ENCODE measurements around the gene SYNE2. TPM values are rescaled to one million over a fixed set of nuclear protein-coding genes. Genes with fewer than 3 reads are reported as not detected.
A peak's percentile ranks its signal among the peaks of the same experiment; 100 is the strongest.

Gene SYNE2
- total RNA-seq, 1 donor from 2014 or later, result 5.7 TPM

GRCh38 chr14:63972323-63972932, 119.6 kb downstream of the SYNE2 start:
- Histone ChIP-seq H3K4me3 (ENCODE audit: insufficient read depth, low read depth, low read length) (no peak overlapping the region), H2AFZ (ENCODE audit: low read depth, low read length) (no peak overlapping the region), H4K20me1 (ENCODE audit: insufficient read depth, low read length) (no peaks in the 10 kb centered on the region), H3K27ac (ENCODE audit: low read depth, low read length) (no peak overlapping the region), H3K27me3 (ENCODE audit: insufficient read depth, low read length) (no peaks in the 10 kb centered on the region), H3K79me2 (ENCODE audit: insufficient read depth, low read length) (no peaks in the 10 kb centered on the region), H3K4me1 (ENCODE audit: insufficient read depth, low read length) (no peaks in the 10 kb centered on the region), H3K36me3 (ENCODE audit: insufficient read depth, low read length) (no peaks in the 10 kb centered on the region), H3K9me3 (ENCODE audit: insufficient read depth, low read depth, low read length) (no peaks in the 10 kb centered on the region), H3K4me2 (ENCODE audit: low read length) (no peak overlapping the region), H3K9ac (ENCODE audit: low read length) (no peak overlapping the region)
- Mint-ChIP-seq H3K27ac (ENCODE audit: unreplicated experiment) (no peak overlapping the region), H3K36me3 (ENCODE audit: low read depth, unreplicated experiment) (no peaks in the 10 kb centered on the region), H3K4me3 (ENCODE audit: unreplicated experiment) (no peak overlapping the region), H3K9me3 (ENCODE audit: unreplicated experiment) (no peaks in the 10 kb centered on the region), H3K4me1 (ENCODE audit: low read depth, unreplicated experiment) (no peaks in the 10 kb centered on the region), H3K27me3 (ENCODE audit: low read depth, unreplicated experiment) (no peaks in the 10 kb centered on the region)
- no peak for TF ChIP-seq EZH2 (IDR thresholded peaks at IDR 0.05; ENCODE audit: insufficient read depth, low read length)
- no peak for TF ChIP-seq CTCF (IDR thresholded peaks at IDR 0.05; ENCODE audit: insufficient read depth, low read depth, low read length)
- DNase-seq (ENCODE audit: low read depth) (no peak), FAIRE-seq (no peak)

- no peak overlapping the region for H3K4me3 ChIP-seq (ENCODE audit: insufficient read depth, low read depth, low read length)
- H3K4me2 ChIP-seq (ENCODE audit: low read length), result no peak overlapping the region
- no peaks in the 10 kb centered on the region for H3K36me3 Mint-ChIP-seq (ENCODE audit: low read depth, unreplicated experiment)
- no peak overlapping the region for H3K27ac ChIP-seq (ENCODE audit: low read depth, low read length)
- no peak overlapping the region for H3K9ac ChIP-seq (ENCODE audit: low read length)
- H4K20me1 ChIP-seq (ENCODE audit: insufficient read depth, low read length), result no peaks in the 10 kb centered on the region
- no peaks in the 10 kb centered on the region for H3K27me3 Mint-ChIP-seq (ENCODE audit: low read depth, unreplicated experiment)
- no peak overlapping the region for H2AFZ ChIP-seq (ENCODE audit: low read depth, low read length)
- no peaks in the 10 kb centered on the region for H3K9me3 ChIP-seq (ENCODE audit: insufficient read depth, low read depth, low read length)
- no peak overlapping the region for H3K4me3 Mint-ChIP-seq (ENCODE audit: unreplicated experiment)
- no peaks in the 10 kb centered on the region for H3K9me3 Mint-ChIP-seq (ENCODE audit: unreplicated experiment)
- H3K79me2 ChIP-seq (ENCODE audit: insufficient read depth, low read length), result no peaks in the 10 kb centered on the region
- no peak for TF ChIP-seq EZH2 (IDR thresholded peaks at IDR 0.05; ENCODE audit: insufficient read depth, low read length)
- no peak overlapping the region for H3K27ac Mint-ChIP-seq (ENCODE audit: unreplicated experiment)
- DNase-seq (ENCODE audit: low read depth), result no peak
- FAIRE-seq, result no peak
- H3K4me1 ChIP-seq (ENCODE audit: insufficient read depth, low read length), result no peaks in the 10 kb centered on the region
- no peaks in the 10 kb centered on the region for H3K4me1 Mint-ChIP-seq (ENCODE audit: low read depth, unreplicated experiment)
- no peaks in the 10 kb centered on the region for H3K27me3 ChIP-seq (ENCODE audit: insufficient read depth, low read length)
- H3K36me3 ChIP-seq (ENCODE audit: insufficient read depth, low read length), result no peaks in the 10 kb centered on the region
Measured at GRCh38 chr14:63974176-63974575, 121.4 kb downstream of the SYNE2 start.

GRCh38 chr14:63981569-63981968, 128.8 kb downstream of the SYNE2 start:
- no peak for DNase-seq (ENCODE audit: low read depth)
- no peaks in the 10 kb centered on the region for H4K20me1 ChIP-seq (ENCODE audit: insufficient read depth, low read length)
- TF ChIP-seq EZH2 (IDR thresholded peaks at IDR 0.05; ENCODE audit: insufficient read depth, low read length) (no peak), CTCF (IDR thresholded peaks at IDR 0.05; ENCODE audit: insufficient read depth, low read depth, low read length) (no peak)
- H3K9me3 Mint-ChIP-seq (ENCODE audit: unreplicated experiment), result no peaks in the 10 kb centered on the region
- H3K79me2 ChIP-seq (ENCODE audit: insufficient read depth, low read length), result no peaks in the 10 kb centered on the region
- H3K27ac Mint-ChIP-seq (ENCODE audit: unreplicated experiment), result peak overlapping the region; percentile 19
- H3K9ac ChIP-seq (ENCODE audit: low read length), result no peak overlapping the region
- H3K36me3 Mint-ChIP-seq (ENCODE audit: low read depth, unreplicated experiment), result no peaks in the 10 kb centered on the region
- H2AFZ ChIP-seq (ENCODE audit: low read depth, low read length), result no peak overlapping the region
- no peak overlapping the region for H3K27ac ChIP-seq (ENCODE audit: low read depth, low read length)
- no peak overlapping the region for H3K4me2 ChIP-seq (ENCODE audit: low read length)
- H3K4me1 ChIP-seq (ENCODE audit: insufficient read depth, low read length), result no peaks in the 10 kb centered on the region
- H3K4me3 Mint-ChIP-seq (ENCODE audit: unreplicated experiment), result no peak overlapping the region
- no peaks in the 10 kb centered on the region for H3K27me3 Mint-ChIP-seq (ENCODE audit: low read depth, unreplicated experiment)
- H3K4me3 ChIP-seq (ENCODE audit: insufficient read depth, low read depth, low read length), result no peak overlapping the region
- no peaks in the 10 kb centered on the region for H3K36me3 ChIP-seq (ENCODE audit: insufficient read depth, low read length)
- no peaks in the 10 kb centered on the region for H3K4me1 Mint-ChIP-seq (ENCODE audit: low read depth, unreplicated experiment)
- FAIRE-seq, result no peak
- H3K27me3 ChIP-seq (ENCODE audit: insufficient read depth, low read length), result no peaks in the 10 kb centered on the region
- no peaks in the 10 kb centered on the region for H3K9me3 ChIP-seq (ENCODE audit: insufficient read depth, low read depth, low read length)

Measured in astrocyte (in vitro differentiated cells and primary cell).